Posterior vena cava (tissue), 2 donors: Measurements from ENCODE around the gene BMPR1A. TPM values are rescaled to one million over a fixed set of nuclear protein-coding genes. Genes with fewer than 3 reads are reported as not detected.

Source experiments
- DNase-seq: peaks from one replicate; pipeline ENCODE4 v3.0.0-alpha.2; 2020; ENCODE audit warnings: low spot score
- intact Hi-C, 2 donors: fragments of 100-400 bp; cut with DNase I; formaldehyde crosslinking; loops; one replicate each; pipeline versions ENCODE4 v1.14.1 to v1.14.2; 2022 to 2023
- total RNA-seq, 2 donors: library from RNA; stranded (reverse); fragmentation: NEBNext Ultra II Directional; extraction: Animal tissue kit (Norgen Biotek cat#: 25700); gene quantifications; one replicate each; pipeline ENCODE4 v1.2.1, GENCODE V29; 2021
- donor health status: DM: yes; HTN: yes; CAD: no.
- donor health status: DM: yes; HTN: yes; CAD: no.

BMPR1A gene
- total RNA-seq, 2 donors from 2014 or later: 68.0 to 75.8 TPM

DNA sequence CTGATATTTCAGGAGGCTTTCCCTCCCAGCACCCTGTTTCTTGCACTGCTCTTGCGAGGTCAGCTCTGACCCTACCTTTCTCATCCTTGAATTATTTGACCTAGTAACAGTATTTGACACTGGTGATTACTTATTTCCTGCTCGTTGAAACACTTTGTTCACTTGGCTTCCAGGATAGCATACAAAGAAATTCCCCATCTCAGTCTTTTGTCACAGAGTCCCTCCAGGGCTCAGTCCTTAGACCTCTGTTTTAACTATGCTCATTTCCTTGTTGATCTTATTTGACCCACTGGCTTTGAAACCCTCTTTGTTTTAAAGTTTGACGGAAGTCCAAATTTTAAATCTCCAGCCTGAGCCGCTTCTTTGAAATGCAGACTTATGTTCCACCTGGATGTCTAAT is 29.9 kb downstream of the BMPR1A start:
- intact Hi-C loops: no loop called here
- DNase-seq: no peak

DNA sequence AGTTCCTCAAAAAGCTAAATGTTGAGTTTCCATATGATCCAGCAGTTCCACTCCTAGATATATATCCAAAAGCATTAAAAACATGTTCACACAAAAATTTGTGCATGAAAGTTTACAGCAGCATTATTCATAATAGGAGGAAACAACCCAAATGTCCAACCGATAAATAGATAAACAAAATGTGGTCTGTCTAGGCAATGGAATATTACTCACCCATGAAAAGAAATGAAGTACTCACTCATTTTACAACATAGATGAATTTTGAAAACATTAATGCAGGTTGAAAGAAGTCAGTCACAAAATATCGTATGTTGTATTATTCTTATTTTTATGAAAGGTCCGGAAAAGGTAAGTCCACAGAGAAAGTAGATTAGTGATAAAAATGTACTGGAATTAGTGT is 34.0 kb downstream of the BMPR1A start:
- intact Hi-C loops: no loop called here
- no peak for DNase-seq

DNA sequence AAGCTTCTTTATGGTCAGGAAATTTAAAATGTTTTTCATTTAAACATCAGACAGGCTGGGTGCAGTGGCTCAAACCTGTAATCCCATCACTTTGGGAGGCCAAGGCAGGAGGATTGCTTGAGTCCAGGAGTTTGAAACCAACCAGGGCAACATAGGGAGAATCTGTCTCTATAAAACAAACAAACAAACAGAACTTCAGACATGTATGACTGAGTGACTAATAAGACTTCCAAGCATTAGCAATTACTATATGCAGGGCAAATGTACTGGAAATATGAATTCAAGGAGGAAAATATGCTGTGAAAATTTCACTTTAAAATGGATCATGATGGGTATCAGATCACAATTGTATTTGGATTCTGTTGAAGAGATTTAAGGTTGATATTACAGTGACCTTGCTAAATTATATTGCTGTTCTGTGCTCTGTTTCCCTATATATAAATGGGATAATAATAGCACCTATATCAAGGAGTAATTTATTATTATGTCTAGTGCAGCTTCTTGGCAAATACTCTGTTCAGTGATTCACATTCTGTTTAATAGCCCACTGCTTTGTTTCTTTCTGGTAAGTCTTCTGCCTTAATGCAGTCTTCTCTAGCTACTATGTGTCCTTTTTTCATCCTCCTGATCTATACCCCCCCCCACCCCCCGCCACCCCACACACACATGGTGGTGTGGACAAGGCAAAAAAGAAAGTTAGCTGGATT is 36.2 kb downstream of the BMPR1A start:
- intact Hi-C loops: no loop called here
- no peak for DNase-seq

DNA sequence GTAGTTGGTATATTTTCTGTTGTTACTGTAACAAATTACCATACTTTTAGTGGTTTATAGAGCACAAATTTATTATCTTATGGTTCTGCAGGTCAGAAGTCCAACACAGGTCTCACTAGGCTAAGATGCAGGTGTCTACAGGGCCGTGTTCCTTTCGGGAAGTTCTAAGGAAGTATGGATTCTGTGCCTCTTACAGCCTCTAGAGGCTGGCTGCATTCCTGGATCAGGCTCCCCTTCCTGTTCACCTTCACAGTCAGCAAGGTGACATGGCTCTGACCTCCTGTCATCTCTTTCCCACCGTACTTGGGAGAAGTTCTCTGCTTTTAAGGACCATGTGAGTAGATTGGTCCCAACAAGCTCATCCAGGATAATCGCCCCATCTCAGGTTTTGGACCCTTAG is 37.3 kb downstream of the BMPR1A start:
- DNase-seq: no peak
- intact Hi-C loops: no loop called here

DNA sequence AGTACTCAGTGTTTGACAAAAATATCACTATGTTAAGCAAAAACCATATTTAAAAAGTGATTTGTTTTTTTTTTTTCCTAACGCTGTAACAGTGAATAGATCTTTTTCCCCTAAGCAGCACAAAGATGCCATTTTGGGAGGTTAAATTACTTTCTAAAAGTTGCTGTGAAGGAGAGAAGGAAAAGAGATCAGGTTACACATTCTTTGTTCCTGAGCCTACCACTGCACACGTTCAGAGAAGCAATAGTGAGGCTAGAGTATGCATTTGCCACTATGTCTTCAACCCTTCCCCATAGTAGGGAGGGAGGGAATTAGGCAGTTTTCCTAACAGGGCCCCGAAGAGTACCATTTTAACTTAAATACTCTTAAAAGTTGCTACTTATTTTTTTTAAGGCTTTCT is 38.9 kb downstream of the BMPR1A start:
- intact Hi-C loops: loop anchor here in 1 of 2 donors (1.0 kb wide), 1 partner anchor 26 kb away; no protein-coding TSS in a partner anchor
- DNase-seq: no peak

DNA sequence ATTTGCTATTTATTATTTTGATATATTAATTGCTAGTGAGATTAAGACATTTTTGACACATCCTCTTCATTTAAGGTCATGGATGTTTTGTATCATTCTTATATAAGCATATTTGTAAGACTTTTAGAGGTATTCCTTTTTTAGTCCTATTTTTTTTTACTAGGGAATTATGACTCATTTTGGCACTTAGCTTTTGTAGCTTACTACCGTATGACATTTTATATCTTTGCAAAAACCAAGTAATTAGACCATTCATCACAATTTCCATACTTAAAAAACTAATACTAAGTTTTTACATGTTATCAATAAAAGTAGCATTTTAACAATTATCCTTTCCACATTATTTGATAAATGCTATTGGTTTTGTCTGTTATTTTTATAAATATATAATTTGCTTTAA is 41.6 kb downstream of the BMPR1A start:
- intact Hi-C loops: no loop called here
- DNase-seq: no peak

DNA sequence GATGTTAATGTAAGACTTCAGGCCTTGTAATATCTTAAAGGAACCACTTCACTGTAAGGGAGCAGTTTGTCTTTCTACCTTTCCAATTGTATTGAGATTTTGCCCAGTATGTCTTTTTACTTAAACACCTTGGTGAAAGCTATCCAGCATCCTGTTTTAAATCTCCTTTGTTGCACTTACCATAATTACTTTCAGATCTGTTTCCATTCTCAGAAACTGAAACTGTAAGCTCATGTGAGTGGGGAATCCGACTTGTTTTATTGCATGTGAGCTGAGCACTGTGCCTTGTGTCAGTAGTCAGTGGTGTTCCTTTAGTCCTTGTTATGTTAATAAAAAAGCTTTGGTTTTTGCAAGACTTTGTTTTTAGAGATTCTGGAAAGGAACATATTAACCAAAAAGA is 42.2 kb downstream of the BMPR1A start:
- intact Hi-C loops: no loop called here
- DNase-seq: no peak

DNA sequence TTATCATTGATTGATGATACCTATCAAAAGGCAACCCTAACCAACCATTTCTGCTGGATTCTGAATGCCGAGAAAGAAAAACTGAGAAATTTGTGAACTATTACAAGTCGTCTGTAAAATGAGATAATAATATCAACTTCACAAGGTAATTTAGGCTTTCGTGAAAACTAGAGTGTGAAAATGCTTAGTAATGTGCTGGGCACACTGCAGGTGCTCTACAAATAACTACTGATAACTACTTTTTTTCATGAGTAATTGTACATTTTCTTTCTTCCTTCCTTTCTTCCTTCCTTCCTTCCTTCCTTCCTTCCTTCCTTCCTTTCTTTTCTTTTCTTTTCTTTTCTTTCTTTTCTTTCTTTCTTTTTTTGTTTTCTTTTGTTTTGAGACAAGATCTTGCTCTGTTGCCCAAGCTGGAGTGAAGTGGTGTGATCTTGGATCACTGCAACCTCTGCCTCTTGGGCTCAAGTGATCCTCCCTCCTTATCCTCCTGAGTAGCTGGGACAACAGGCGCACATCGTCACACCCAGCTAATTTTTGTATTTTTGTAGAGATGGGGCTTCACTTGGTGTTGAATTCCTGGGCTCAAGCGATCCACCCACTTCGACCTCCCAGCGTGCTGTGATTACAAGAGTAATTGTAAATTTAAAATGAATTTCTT is 42.9 kb downstream of the BMPR1A start:
- DNase-seq: no peak
- intact Hi-C loops: no loop called here

DNA sequence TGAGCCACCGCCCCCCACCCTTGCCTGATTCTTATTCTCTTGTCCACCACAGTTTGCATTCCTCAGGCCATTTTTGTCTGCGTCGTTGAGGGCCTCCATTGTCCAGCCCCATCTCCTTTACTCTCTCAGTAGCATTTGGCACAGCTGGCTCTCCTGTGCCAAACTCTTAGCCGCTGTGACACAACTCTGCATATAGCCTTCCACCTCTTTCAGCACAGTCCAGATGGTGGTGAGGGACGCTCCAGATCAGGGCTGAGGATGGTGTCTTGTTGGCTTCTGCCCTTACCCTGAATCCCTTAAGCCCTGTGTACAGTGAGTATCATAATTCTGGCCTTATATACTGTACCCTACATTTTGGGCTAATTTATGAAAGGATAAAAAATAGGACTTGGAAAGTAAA is 45.6 kb downstream of the BMPR1A start:
- DNase-seq: no peak

DNA sequence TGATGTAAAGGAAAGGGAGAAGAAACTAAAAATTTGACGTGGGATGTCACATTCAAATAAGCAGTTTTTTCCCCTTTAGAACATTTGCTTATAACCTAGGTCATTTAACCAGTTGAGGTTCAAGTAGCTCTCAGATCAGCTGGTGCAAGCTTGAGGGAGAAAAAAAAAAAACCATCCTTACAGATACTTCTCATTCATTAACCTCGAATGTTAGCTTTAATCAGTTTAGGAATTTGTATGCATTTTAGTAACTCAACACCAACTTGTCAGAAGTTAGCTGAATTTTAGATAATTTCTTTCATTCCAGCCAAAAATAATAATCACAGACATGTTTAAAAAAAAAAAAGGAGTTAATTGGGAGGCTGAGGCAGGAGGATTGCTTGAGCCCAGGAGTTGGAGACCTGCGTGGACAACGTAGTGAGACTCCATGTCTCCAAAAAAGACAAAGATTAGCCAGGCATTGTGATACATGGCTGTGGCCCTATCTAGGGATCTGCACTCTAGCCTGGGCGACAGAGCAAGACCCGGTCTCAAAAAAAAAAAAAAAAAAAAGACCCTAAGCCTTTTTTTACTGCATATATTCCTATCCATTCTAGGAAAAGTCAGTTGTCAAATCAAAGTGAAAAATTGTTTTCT is 46.2 kb downstream of the BMPR1A start:
- intact Hi-C loops: no loop called here
- DNase-seq: no peak

More for the DNA sequence above, 45.6 kb downstream of the BMPR1A start:
- intact Hi-C loops: no loop called here

DNA sequence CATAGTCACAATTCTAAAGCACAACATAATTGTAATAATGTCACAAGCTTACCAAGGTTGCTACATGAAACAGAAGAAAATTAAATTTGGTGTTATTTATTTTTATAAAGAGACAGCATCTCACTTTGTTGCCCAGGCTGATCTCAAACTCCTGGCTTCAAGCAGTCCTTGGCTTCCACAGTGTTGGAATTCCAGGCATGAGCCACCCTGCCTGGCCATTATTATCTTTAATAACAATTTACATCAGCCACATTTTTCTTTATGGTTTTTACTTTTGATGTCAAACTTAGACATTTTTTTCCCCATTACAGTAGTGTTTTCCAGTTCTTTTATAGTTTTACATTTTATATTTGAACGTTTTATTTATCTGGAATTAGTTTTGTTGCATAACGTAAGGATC is 46.7 kb downstream of the BMPR1A start:
- no peak for DNase-seq
- intact Hi-C loops: no loop called here

DNA sequence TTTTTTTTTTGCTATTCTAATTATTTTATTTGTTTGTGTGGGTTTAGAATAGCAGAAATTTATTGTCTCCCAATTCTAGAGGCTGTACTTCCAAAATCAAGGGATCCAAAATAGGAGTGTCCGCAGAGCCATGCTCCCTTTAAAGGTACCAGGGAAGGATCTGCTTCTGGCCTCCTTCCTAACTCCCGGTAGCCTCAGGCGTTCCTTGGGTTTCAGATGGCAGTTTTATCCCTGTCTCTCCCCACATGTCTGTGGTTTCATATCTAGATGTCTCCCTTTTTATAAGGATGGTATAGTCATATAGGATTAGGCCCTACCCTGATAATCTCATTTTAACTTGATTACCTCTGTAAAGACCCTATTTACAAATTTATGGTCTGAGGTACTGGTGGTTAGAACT is 48.4 kb downstream of the BMPR1A start:
- intact Hi-C loops: no loop called here

DNA sequence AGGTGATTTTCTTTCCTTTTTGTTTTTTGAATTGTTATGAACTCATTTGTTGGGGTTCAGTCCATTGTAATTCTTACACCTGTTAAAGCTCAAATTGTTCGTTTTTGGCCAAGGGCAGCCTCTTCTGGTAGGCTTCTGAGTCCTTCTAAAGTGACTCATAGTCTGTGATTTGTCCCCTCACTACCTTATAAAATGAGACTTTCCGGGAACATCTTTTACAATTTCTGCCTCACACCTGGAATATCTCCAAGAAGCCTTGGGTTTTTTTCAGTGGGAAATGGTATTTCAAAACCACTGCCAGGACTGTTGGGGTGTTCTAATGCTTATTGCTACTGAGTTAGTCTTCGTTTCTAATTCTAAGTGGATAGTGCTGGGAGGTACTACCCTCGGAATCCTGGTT is 56.7 kb downstream of the BMPR1A start:
- intact Hi-C loops: no loop called here
- no peak for DNase-seq

More for the DNA sequence above, 48.4 kb downstream of the BMPR1A start:
- no peak for DNase-seq

DNA sequence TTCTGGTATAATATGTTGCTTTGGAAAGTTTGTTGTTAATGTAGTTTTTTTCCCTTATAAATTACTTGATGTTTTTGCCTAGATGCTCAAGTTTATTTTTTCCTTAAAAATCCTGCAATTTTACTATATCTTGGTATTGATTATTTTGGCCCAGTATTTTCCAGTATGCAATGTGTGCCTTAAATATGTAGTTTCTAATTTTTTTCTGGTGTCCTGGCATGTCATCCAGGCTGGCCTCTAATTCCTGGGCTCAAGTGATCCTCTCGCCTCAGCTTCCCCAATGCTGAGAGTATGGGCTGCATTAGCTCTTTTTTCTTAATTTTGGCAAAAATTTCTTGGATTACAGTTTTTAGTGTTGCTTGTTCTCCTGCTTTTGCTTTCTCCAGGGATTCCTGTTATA is 57.6 kb downstream of the BMPR1A start:
- intact Hi-C loops: no loop called here

DNA sequence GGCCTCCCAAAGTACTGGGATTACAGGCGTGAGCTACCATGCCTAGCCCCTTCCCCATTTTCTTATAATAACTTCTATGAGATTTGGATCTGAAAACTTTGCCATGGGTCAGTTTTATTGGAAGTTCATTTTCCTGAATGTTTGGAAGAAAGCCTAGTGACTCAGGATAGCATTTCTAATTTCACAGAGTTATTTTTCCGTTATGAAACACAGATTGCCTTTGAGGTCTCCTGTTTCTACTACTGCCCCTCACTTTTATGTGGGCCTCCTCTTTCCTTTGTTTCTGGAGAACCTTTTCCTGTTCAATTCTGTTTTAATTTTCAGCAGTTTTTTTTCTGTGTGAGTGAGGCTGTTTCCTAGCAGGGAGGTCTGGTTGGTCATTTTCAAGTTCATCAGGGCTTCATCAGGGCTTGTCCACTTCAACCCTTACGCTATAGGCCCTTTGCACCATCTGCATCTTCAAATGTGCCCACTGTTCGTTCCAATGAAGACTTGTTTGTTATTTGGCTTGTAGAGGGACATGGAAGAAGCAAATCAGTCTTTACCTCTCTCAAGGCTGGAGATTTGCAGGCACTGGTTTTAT is 58.7 kb downstream of the BMPR1A start:
- intact Hi-C loops: no loop called here
- DNase-seq: no peak

More for the DNA sequence above, 57.6 kb downstream of the BMPR1A start:
- no peak for DNase-seq

DNA sequence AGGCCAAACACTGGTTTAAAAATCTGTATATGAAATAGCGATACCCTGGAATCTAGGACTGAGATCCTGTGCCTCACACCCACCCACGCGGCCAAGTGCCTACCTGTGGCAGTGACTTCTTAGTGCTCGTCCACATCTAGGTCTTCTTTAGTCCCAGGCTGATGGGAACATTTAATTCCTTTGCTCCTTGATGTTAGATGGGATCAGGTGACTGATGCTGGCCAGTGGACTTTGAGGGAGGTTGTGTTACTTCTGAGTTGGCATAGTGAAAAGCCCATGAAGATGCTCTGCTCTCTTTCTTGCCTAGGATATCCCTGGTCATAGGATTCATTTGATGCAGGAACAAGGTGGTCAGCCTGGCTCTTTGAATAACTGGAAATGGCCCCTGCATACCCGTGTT is 59.2 kb downstream of the BMPR1A start:
- intact Hi-C loops: no loop called here

DNA sequence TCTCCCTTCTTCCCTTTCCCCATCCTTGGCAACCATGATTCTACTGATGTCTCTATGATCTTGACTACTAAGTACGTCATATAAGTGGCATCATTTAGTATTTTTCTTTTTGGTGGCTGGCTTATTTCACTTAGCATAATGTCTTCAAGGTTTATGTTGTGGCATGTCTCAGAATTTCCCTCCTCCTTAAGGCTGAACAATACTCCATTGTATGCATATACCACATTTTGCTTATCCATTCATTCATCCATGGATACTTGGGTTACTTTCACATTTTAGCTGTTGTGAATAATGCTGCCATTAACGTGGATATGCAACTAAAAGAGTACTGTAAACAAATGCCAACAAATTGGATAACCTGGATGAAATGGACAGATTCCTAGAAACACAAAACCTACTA is 60.8 kb downstream of the BMPR1A start:
- DNase-seq: no peak
- intact Hi-C loops: no loop called here

More for the DNA sequence above, 59.2 kb downstream of the BMPR1A start:
- DNase-seq: no peak

DNA sequence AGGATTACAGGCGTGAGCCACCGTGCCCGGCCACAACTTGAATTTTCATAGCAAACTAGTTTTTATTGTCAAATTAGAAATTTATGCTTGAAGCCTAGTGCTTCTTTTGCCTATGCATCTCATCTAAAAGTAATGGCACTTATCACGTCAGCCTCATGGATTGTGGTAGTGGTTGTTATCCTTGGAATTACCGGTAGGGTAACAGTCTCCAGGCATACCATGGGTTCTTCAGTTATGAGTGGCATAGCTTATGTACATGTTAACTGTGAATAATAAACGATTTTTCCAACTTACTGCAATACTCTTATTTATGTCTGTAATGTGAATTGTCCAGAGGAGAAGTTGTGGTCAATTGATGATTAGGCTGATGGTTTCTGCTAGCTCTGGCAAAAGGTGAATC is 63.1 kb downstream of the BMPR1A start:
- intact Hi-C loops: no loop called here
- no peak for DNase-seq

DNA sequence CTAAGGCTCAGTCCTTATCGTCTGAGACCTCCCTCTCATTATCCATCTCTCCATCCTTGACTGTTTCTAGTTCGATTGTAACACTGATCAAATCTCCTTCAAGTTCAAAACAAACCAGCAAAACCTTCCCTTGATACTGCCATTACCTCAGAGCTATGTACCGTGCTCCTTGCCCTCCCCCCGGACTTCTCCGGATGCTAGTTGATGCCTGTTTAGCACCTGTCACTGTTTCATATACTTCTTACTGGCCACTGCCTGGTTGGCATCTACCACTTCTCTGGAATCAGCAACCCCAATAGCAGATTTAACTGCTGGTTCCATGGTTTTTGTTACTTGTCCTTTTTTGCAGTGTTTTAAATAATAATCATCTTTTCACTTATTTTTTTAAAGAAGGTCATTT is 64.1 kb downstream of the BMPR1A start:
- intact Hi-C loops: no loop called here

DNA sequence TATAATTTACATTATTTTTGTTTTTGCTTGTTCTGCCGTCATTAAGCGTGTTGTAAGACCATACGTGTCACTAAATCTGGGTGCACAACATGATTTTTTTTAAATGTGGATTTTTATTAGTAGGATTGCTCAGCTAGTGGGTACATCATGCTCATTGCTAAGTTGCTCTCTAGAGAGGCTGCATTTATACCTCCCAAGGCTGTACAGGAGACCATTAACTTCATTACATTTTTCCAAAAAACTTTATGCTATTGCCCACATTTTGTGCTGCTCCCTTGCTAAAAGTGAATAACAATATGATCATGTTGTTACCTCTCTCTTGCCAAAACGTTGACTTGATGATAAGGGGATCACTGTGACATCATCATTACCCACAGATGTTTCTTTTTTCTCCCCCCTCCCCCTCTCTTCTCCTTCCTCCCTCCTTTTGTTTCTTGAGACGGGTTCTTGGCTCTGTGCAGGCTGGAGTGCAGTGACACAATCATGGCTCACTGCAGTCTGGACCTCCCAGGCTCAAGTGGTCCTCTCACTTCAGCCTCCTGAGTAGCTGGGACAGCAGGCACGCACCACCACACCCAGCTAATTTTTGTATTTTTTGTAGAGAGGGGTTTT is 65.1 kb downstream of the BMPR1A start:
- DNase-seq: no peak
- intact Hi-C loops: no loop called here

More for the DNA sequence above, 64.1 kb downstream of the BMPR1A start:
- DNase-seq: no peak
